Type B pancreatic cell (in vitro differentiated cells): Measurements from ENCODE around the gene FAM120AOS. TPM values are rescaled to one million over a fixed set of nuclear protein-coding genes. Genes with fewer than 3 reads are reported as not detected.

Experiments
- DNase-seq: peaks from one replicate; pipeline ENCODE4 v3.0.0; 2021; ENCODE audit warnings: mixed read lengths; ENCODE audit not compliant: unreplicated experiment; ENCODE audit errors: extremely low spot score
- H3K27ac Mint-ChIP-seq: 2 replicates; pipeline ENCODE4 v1.8.0; 2021; ENCODE audit warnings: mild to moderate bottlenecking, mixed read lengths
- H3K27me3 Mint-ChIP-seq: 2 replicates; pipeline ENCODE4 v1.8.0; 2021; ENCODE audit warnings: mixed read lengths
- H3K36me3 Mint-ChIP-seq: 2 replicates; pipeline ENCODE4 v1.8.0; 2021; ENCODE audit warnings: mixed read lengths
- H3K4me1 Mint-ChIP-seq: one replicate; pipeline ENCODE4 v1.8.0; 2021; ENCODE audit warnings: mixed read lengths; ENCODE audit not compliant: unreplicated experiment
- H3K4me3 Mint-ChIP-seq: 2 replicates; pipeline ENCODE4 v1.8.0; 2021; ENCODE audit warnings: mild to moderate bottlenecking, mixed read lengths
- H3K9me3 Mint-ChIP-seq: 2 replicates; pipeline ENCODE4 v1.8.0; 2021; ENCODE audit warnings: mixed read lengths
- CTCF ChIP-seq: fragments of 200-600 bp; sonication (generic); conservative IDR thresholded peaks from 2 replicates; pipeline ENCODE4 v1.5.0; 2021; ENCODE audit warnings: antibody characterized with exemption, mild to moderate bottlenecking
- long read RNA-seq: library from polyadenylated mRNA; unstranded; transcript quantifications from one replicate; pipeline ENCODE4 v2.0.0, GENCODE V29; 2020
- total RNA-seq: library from RNA; stranded (reverse); gene quantifications from 2 replicates; pipeline ENCODE4 v1.2.1, GENCODE V29; 2021; ENCODE audit warnings: low replicate concordance

FAM120AOS gene
- 42.1 and 46.7 TPM in 2 replicates for total RNA-seq
- long read RNA-seq, transcript FAM120AOS-202 (3 exons, 1,800 nt), result major isoform, 9 of 31 reads
- long read RNA-seq, partial matches to known transcripts, result 2 of 31 reads
- long read RNA-seq, other reads (novel, unspliced or antisense), result 7 of 31 reads

- H3K36me3 Mint-ChIP-seq, result peaks cover 11% of the 10 kb centered on the region
- peak within 1 kb of the TSS; percentile 96 for H3K4me3 Mint-ChIP-seq
- peak; percentile 85 for DNase-seq
- H3K9me3 Mint-ChIP-seq, result no peaks in the 10 kb centered on the region
- peak within 1 kb of the TSS; percentile 96 for H3K27ac Mint-ChIP-seq
- no peaks in the 10 kb centered on the region for H3K27me3 Mint-ChIP-seq
- no peak for TF ChIP-seq CTCF
- H3K4me1 Mint-ChIP-seq, result peaks cover 27% of the 10 kb centered on the region
Measured at GRCh38 chr9:93453047-93453914, at the start of gene FAM120AOS. TSS of gene FAM120AOS (minus strand) at chr9:93453581. CDS start at chr9:93452709, 872 bp downstream.

- Mint-ChIP-seq H3K27me3 (no peaks in the 10 kb centered on the region), H3K4me1 (peaks cover 4% of the 10 kb centered on the region), H3K4me3 (no peak overlapping the region), H3K9me3 (no peaks in the 10 kb centered on the region), H3K27ac (peak overlapping the region; percentile 11), H3K36me3 (peaks cover 52% of the 10 kb centered on the region)
- no peak for DNase-seq
- TF ChIP-seq CTCF, result no peak
Measured at GRCh38 chr9:93501406-93501805, 48.0 kb upstream of the FAM120AOS start.

- peaks cover 55% of the 10 kb centered on the region for H3K36me3 Mint-ChIP-seq
Measured at GRCh38 chr9:93500571-93501298, 47.4 kb upstream of the FAM120AOS start.

GRCh38 chr9:93496285-93496684 is 42.9 kb upstream of the FAM120AOS start:
- no peak for DNase-seq
- Mint-ChIP-seq H3K27ac (no peak overlapping the region), H3K36me3 (peaks cover 42% of the 10 kb centered on the region), H3K9me3 (no peaks in the 10 kb centered on the region), H3K4me3 (no peak overlapping the region), H3K4me1 (no peaks in the 10 kb centered on the region), H3K27me3 (no peaks in the 10 kb centered on the region)
- no peak for TF ChIP-seq CTCF

More at GRCh38 chr9:93500571-93501298, 47.4 kb upstream of the FAM120AOS start:
- peaks cover under 1% of the 10 kb centered on the region for H3K4me1 Mint-ChIP-seq
- peak overlapping the region; percentile 11 for H3K27ac Mint-ChIP-seq
- no peaks in the 10 kb centered on the region for H3K27me3 Mint-ChIP-seq
- no peak overlapping the region for H3K4me3 Mint-ChIP-seq
- no peak for TF ChIP-seq CTCF
- no peaks in the 10 kb centered on the region for H3K9me3 Mint-ChIP-seq
- DNase-seq, result no peak

- no peak for DNase-seq
Measured at GRCh38 chr9:93493949-93494348, 40.6 kb upstream of the FAM120AOS start.

More at GRCh38 chr9:93493949-93494348, 40.6 kb upstream of the FAM120AOS start:
- no peaks in the 10 kb centered on the region for H3K27me3 Mint-ChIP-seq
- H3K4me1 Mint-ChIP-seq, result no peaks in the 10 kb centered on the region
- no peak overlapping the region for H3K27ac Mint-ChIP-seq
- H3K4me3 Mint-ChIP-seq, result no peak overlapping the region
- peaks cover 26% of the 10 kb centered on the region for H3K36me3 Mint-ChIP-seq
- TF ChIP-seq CTCF, result no peak
- no peaks in the 10 kb centered on the region for H3K9me3 Mint-ChIP-seq
